ENCODE data around the gene ST6GALNAC1.

The ST6GALNAC1 gene

GRCh38 chr17:76597156-76598003 lies 46.2 kb downstream of the ST6GALNAC1 start:
- WGBS, 2 experiments = 90 to 92% methylated on average over 12 of the region's 12 CpGs
- Histone ChIP-seq H3K27ac (ENCODE audit: insufficient read depth, low read depth, low read length, poor library complexity, severe bottlenecking) (no peak overlapping the region), H3K36me3 (ENCODE audit: control insufficient read depth, insufficient read depth, low read length) (no peaks in the 10 kb centered on the region), H3K9me3 (ENCODE audit: control insufficient read depth, low read length) (no peaks in the 10 kb centered on the region), H3K4me3 (ENCODE audit: insufficient read depth, low read depth, low read length) (no peak overlapping the region), H3K4me1 (ENCODE audit: control insufficient read depth, insufficient read depth, low read length) (no peaks in the 10 kb centered on the region), H3K27me3 (ENCODE audit: control insufficient read depth, insufficient read depth, low read length, poor library complexity, severe bottlenecking) (no peaks in the 10 kb centered on the region)

GRCh38 chr17:76594690-76595089 lies 48.9 kb downstream of the ST6GALNAC1 start:
- H3K4me3 ChIP-seq (ENCODE audit: insufficient read depth, low read depth, low read length) = no peak overlapping the region
- H3K9me3 ChIP-seq (ENCODE audit: control insufficient read depth, low read length) = no peaks in the 10 kb centered on the region
- H3K36me3 ChIP-seq (ENCODE audit: control insufficient read depth, insufficient read depth, low read length) = no peaks in the 10 kb centered on the region
- no peak overlapping the region for H3K27ac ChIP-seq (ENCODE audit: insufficient read depth, low read depth, low read length, poor library complexity, severe bottlenecking)
- WGBS, 2 experiments = 96 to 100% methylated on average over 3 of the region's 3 CpGs
- no peaks in the 10 kb centered on the region for H3K4me1 ChIP-seq (ENCODE audit: control insufficient read depth, insufficient read depth, low read length)
- no peaks in the 10 kb centered on the region for H3K27me3 ChIP-seq (ENCODE audit: control insufficient read depth, insufficient read depth, low read length, poor library complexity, severe bottlenecking)

GRCh38 chr17:76593959-76594358 lies 49.6 kb downstream of the ST6GALNAC1 start:
- Histone ChIP-seq H3K9me3 (ENCODE audit: control insufficient read depth, low read length) (no peaks in the 10 kb centered on the region), H3K4me1 (ENCODE audit: control insufficient read depth, insufficient read depth, low read length) (no peaks in the 10 kb centered on the region), H3K36me3 (ENCODE audit: control insufficient read depth, insufficient read depth, low read length) (no peaks in the 10 kb centered on the region), H3K27me3 (ENCODE audit: control insufficient read depth, insufficient read depth, low read length, poor library complexity, severe bottlenecking) (no peaks in the 10 kb centered on the region), H3K27ac (ENCODE audit: insufficient read depth, low read depth, low read length, poor library complexity, severe bottlenecking) (no peak overlapping the region), H3K4me3 (ENCODE audit: insufficient read depth, low read depth, low read length) (no peak overlapping the region)
- 76 to 83% methylated on average over 4 of the region's 4 CpGs for WGBS, 2 experiments

GRCh38 chr17:76593384-76593826 lies 50.2 kb downstream of the ST6GALNAC1 start:
- WGBS, 2 experiments = 89 to 91% methylated on average over 8 of the region's 8 CpGs
- no peak overlapping the region for H3K27ac ChIP-seq (ENCODE audit: insufficient read depth, low read depth, low read length, poor library complexity, severe bottlenecking)
- H3K36me3 ChIP-seq (ENCODE audit: control insufficient read depth, insufficient read depth, low read length) = no peaks in the 10 kb centered on the region
- no peak overlapping the region for H3K4me3 ChIP-seq (ENCODE audit: insufficient read depth, low read depth, low read length)
- H3K9me3 ChIP-seq (ENCODE audit: control insufficient read depth, low read length) = no peaks in the 10 kb centered on the region
- no peaks in the 10 kb centered on the region for H3K4me1 ChIP-seq (ENCODE audit: control insufficient read depth, insufficient read depth, low read length)
- H3K27me3 ChIP-seq (ENCODE audit: control insufficient read depth, insufficient read depth, low read length, poor library complexity, severe bottlenecking) = peaks cover 3% of the 10 kb centered on the region

- Histone ChIP-seq H3K9me3 (ENCODE audit: control insufficient read depth, low read length) (no peaks in the 10 kb centered on the region), H3K27me3 (ENCODE audit: control insufficient read depth, insufficient read depth, low read length, poor library complexity, severe bottlenecking) (peaks cover 55% of the 10 kb centered on the region), H3K27ac (ENCODE audit: insufficient read depth, low read depth, low read length, poor library complexity, severe bottlenecking) (no peak overlapping the region), H3K4me1 (ENCODE audit: control insufficient read depth, insufficient read depth, low read length) (peaks cover 8% of the 10 kb centered on the region), H3K4me3 (ENCODE audit: insufficient read depth, low read depth, low read length) (no peak overlapping the region), H3K36me3 (ENCODE audit: control insufficient read depth, insufficient read depth, low read length) (no peaks in the 10 kb centered on the region)
These were observed 55.4 kb downstream of the ST6GALNAC1 start for GRCh38 chr17:76588182-76588581.

GRCh38 chr17:76586741-76587487 lies 56.6 kb downstream of the ST6GALNAC1 start:
- 31 to 35% methylated on average over 17 of the region's 17 CpGs for WGBS, 2 experiments
- H3K27me3 ChIP-seq (ENCODE audit: control insufficient read depth, insufficient read depth, low read length, poor library complexity, severe bottlenecking) = peaks cover 66% of the 10 kb centered on the region

GRCh38 chr17:76585649-76586593 lies 57.6 kb downstream of the ST6GALNAC1 start, which contains the start of gene ST6GALNAC2:
ST6GALNAC2 (minus strand) TSS chr17:76585860; CDS start chr17:76585808, 52 bp downstream.
- no peaks in the 10 kb centered on the region for H3K9me3 ChIP-seq (ENCODE audit: control insufficient read depth, low read length)
- H3K4me3 ChIP-seq (ENCODE audit: insufficient read depth, low read depth, low read length) = peak within 1 kb of the TSS; percentile 41
- no peak within 1 kb of the TSS for H3K27ac ChIP-seq (ENCODE audit: insufficient read depth, low read depth, low read length, poor library complexity, severe bottlenecking)
- peaks cover 15% of the 10 kb centered on the region for H3K4me1 ChIP-seq (ENCODE audit: control insufficient read depth, insufficient read depth, low read length)
- H3K27me3 ChIP-seq (ENCODE audit: control insufficient read depth, insufficient read depth, low read length, poor library complexity, severe bottlenecking) = peaks cover 66% of the 10 kb centered on the region
- H3K36me3 ChIP-seq (ENCODE audit: control insufficient read depth, insufficient read depth, low read length) = no peaks in the 10 kb centered on the region
- 1% methylated on average over 84 of the region's 84 CpGs for WGBS, 2 experiments

More at GRCh38 chr17:76586741-76587487, 56.6 kb downstream of the ST6GALNAC1 start:
- H3K9me3 ChIP-seq (ENCODE audit: control insufficient read depth, low read length) = no peaks in the 10 kb centered on the region
- H3K4me3 ChIP-seq (ENCODE audit: insufficient read depth, low read depth, low read length) = no peak overlapping the region
- H3K4me1 ChIP-seq (ENCODE audit: control insufficient read depth, insufficient read depth, low read length) = peaks cover 8% of the 10 kb centered on the region
- H3K27ac ChIP-seq (ENCODE audit: insufficient read depth, low read depth, low read length, poor library complexity, severe bottlenecking) = no peak overlapping the region
- H3K36me3 ChIP-seq (ENCODE audit: control insufficient read depth, insufficient read depth, low read length) = no peaks in the 10 kb centered on the region

GRCh38 chr17:76585033-76585648 lies 58.4 kb downstream of the ST6GALNAC1 start:
- Histone ChIP-seq H3K27me3 (ENCODE audit: control insufficient read depth, insufficient read depth, low read length, poor library complexity, severe bottlenecking) (peaks cover 66% of the 10 kb centered on the region), H3K36me3 (ENCODE audit: control insufficient read depth, insufficient read depth, low read length) (no peaks in the 10 kb centered on the region), H3K4me3 (ENCODE audit: insufficient read depth, low read depth, low read length) (peak overlapping the region; percentile 41), H3K4me1 (ENCODE audit: control insufficient read depth, insufficient read depth, low read length) (peaks cover 18% of the 10 kb centered on the region), H3K9me3 (ENCODE audit: control insufficient read depth, low read length) (no peaks in the 10 kb centered on the region), H3K27ac (ENCODE audit: insufficient read depth, low read depth, low read length, poor library complexity, severe bottlenecking) (no peak overlapping the region)
- 1% methylated on average over 62 of the region's 62 CpGs for WGBS, 2 experiments

GRCh38 chr17:76584427-76585032 lies 59.0 kb downstream of the ST6GALNAC1 start:
- Histone ChIP-seq H3K27ac (ENCODE audit: insufficient read depth, low read depth, low read length, poor library complexity, severe bottlenecking) (no peak overlapping the region), H3K4me1 (ENCODE audit: control insufficient read depth, insufficient read depth, low read length) (peaks cover 18% of the 10 kb centered on the region), H3K9me3 (ENCODE audit: control insufficient read depth, low read length) (no peaks in the 10 kb centered on the region), H3K4me3 (ENCODE audit: insufficient read depth, low read depth, low read length) (peak overlapping the region; percentile 41), H3K27me3 (ENCODE audit: control insufficient read depth, insufficient read depth, low read length, poor library complexity, severe bottlenecking) (peaks cover 66% of the 10 kb centered on the region), H3K36me3 (ENCODE audit: control insufficient read depth, insufficient read depth, low read length) (no peaks in the 10 kb centered on the region)
- 9 to 10% methylated on average over 17 of the region's 17 CpGs for WGBS, 2 experiments

Measured in ectodermal cell (in vitro differentiated cells).